HG03060 (cell line): Measurements from ENCODE around the gene COX14.
A peak's percentile ranks its signal among the peaks of the same experiment; 100 is the strongest.
"Not testable (repeated sequence)": the region's sequence is repeated elsewhere in the genome, so short reads cannot be mapped to it uniquely, and the experiment has no call there.

Experiments
- ATAC-seq: cut with Tn5 transposase; IDR thresholded peaks from one replicate; pipeline ENCODE4 v1.9.1; 2021; ENCODE audit warnings: low read depth, moderate number of reproducible peaks; ENCODE audit not compliant: unreplicated experiment

The COX14 gene

DNA sequence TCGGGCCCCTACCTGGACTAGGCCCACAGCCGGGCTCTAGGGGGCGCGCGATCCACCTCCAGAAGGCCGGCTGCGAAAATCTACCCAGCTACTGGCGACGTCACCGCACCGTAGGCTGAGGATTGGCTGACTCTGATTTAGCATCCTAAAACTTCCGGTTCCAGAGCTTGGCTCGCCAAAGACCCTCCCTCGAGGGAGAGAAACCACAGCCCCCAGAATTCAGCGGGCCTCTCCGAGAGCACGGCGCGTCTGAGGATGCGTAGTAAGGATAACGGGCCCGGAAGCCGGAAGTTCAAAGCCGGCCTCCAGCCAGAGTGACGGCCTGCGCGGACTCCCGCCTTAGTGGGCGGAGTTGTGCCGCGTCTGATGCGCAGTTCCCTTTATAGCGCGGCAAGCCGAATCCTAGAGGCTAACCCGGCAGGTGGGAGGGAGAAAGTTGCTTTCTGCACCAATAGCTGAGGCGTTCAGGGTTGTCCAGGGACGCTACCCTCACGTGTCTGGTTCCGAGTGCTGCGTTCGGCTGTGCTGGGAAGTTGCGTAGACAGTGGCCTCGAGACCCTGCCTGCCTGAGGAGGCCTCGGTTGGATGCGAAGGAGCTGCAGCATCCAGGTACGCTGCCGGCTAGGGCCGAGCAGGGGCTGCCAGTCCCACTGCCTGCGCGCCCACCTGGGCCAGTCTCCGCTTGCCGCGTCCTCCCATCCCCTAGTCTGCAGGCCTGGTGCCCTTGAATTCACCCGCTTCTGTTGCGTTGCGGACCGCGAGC lies at the start of gene COX14:
COX14 (plus strand) TSS at position 544 of the 763 bp plus-strand sequence. CDS start 7,808 bp downstream, outside the sequence.
- peak; percentile 81 for ATAC-seq

DNA sequence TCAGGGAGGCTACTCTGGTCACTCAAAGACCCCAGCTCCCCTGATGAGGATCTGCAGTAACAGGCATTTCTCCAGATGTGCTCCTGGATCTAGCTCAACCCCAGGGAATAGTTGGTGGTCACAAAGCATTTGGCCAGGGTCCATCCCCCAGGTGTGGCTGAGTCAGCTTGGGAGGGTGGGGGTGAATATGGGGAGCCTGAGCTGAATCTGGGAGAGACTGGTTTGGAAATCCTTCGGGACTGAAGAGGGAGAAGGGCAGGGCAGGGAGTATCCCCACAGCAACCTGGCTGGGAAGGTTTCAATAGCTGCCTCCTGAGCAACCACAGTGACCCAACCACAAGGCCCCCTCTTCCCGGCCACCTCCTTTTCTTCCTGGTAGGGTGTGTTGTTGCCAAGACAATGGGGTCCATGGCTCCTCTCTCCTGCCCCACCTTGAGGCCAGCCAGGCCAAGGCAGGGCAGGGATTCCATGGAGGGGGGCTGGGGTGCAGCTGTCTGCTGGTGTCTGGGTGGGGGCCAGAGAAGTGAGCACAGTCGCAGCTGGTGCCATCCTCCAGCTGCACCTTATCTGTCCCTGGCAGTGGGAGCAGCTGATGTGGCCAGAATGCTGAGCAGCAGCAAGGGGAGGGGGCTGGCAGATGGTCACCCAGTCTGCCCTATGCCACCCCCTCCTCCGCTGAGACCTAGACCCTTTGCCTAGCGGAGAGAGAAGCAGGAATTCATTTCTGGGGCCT lies 49.1 kb upstream of the COX14 start:
- no peak for ATAC-seq

DNA sequence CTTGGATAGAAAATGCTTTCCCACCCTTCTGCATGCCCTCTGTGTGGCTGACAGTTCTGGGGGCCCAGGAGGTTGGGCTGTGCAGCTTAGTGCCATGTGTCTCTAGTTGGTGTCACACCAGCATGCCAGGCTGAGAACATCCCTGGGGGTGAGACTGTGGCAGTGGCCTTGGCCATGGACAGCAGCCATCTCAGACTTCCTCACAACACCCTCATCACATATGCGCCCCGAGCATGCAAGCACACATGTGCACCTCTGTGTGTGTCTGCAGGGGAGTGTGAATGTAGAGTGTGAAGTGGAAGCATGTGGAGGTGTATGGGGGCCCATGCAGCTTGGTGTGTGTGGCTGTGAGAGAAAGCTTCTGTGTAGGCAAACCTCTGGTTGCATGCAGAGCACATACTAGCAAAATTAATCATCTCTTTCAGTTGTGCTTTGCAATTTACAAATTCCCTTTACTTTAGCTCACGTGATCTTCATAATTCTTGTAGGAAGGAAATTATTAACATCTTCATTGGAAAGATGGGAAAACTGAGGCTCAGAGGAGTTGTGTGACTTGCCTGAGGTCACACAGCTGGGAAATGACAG lies 46.2 kb upstream of the COX14 start:
- no peak for ATAC-seq

DNA sequence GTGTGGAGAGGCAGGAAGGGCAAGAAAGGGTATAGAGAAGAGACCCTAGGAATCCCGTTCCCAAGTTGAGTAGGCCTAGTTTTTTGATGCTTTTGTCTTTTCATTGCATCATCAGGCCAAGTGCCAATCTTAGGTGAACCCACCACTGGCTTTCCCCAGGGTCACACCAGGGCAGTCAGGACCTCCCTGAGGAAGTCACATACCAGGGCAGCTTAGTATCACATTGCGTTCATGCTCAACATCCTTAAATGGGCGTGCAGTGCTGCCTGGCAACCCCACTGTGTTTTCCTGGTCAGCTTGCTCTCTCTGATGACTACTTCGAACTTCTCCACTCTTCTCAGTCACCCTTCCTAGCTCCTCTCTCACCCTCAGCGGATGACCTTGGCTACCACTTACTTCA lies 45.6 kb upstream of the COX14 start:
- no peak for ATAC-seq

DNA sequence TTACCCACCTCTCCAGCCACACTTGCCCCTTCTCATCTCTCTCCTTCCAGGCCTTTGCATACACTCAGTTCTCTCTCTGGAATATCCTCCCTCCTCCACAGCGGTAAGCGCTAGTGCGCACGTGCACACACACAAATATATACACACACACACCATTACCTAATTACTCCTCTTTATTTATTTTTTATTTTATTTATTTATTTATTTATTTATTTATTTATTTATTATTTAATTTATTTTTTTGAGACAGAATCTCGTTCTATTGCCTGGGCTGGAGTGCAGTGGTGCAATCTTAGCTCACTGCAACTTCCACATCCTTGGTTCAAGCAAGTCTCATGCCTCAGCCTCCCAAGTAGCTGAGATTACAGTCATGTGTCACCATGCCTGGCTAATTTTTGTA lies 43.0 kb upstream of the COX14 start:
- no peak for ATAC-seq

DNA sequence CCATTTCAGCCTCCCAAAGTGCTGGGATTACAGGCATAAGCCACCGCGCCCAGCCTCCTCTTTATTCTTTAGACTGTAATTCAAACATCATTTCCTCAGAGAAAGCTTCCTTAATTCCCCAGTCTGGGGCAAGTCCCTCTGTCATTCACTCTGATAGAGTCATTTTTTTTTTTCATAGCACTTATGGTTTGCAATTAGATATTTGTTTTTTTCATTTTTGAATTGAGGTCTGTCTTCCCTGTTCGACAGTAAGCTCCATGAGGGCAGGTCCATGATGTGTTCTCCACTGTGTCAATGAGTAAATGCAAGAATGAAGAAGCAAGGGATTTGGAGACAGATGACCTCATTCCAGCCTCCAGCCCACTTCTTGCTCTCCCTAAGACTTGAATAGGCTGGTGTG lies 42.5 kb upstream of the COX14 start:
- ATAC-seq: no peak

DNA sequence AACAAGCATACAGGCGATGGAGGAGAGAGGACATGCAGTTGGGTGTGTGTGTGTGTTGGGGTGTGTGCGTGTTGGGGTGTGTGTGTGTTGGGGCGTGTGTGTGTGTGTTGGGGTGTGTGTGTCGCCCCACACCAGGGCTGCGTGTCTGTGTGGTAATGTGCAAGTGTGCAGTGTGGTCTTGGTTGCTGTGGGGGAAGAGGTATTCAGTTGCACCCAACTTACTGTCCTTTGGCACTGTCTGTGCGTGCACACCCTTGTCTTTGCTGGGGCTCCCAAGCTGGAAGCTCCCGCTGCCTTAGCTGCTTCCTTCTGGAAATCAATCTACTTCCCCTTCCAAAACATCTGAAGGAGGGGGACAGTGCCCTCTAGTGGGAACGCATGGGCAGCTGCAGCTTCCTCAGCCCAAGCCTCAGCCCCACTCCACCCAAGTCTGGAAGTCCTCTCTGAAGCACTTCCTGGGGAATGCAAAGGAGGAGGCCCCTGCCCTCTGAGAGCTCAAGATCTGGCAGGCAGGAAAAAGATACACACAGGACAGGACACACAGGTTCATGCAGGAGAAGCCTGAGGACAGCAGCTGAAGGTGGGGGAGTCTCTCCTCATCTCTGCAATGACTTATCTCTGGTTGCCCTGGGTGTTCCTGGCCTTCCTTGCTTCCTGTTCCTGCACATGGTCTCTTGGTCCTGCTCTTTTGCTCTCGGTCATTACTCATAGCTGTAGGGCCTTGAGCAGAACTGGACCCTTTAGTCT lies 41.5 kb upstream of the COX14 start:
- no peak for ATAC-seq

DNA sequence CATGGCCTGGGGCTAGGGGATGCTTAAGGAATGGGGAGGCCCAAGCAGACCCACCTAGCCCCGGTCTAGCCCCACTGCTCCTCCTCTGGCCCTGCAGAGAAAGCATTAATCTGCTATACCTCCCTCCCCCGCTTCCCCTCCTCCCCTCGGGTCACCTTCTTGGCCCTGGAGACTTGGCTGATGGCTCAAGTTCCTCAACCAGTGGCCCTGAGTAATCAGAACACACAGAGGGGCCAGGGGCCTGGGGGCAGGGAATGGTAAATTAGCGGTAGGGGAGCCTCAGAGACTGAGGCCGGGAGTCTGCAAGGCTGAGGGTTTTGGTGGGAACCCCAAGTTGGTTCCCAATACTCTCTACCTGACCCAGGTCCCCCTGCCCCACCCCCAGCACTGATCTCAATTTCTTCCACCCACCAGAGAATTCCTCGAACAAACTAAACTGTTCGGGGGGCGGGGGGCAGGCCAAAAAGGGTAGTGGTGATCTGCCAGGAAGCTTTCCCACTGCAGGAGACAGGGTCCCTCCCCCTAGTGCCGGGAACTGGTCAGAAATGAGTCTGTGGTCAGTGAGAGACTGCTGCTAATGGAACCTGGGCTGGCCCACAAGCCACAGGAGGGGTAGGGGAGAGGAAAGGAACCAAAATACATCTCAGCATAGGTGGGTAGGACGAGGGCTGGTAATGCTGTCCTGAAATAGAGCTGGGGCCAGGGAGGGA lies 39.7 kb upstream of the COX14 start:
- ATAC-seq: no peak

DNA sequence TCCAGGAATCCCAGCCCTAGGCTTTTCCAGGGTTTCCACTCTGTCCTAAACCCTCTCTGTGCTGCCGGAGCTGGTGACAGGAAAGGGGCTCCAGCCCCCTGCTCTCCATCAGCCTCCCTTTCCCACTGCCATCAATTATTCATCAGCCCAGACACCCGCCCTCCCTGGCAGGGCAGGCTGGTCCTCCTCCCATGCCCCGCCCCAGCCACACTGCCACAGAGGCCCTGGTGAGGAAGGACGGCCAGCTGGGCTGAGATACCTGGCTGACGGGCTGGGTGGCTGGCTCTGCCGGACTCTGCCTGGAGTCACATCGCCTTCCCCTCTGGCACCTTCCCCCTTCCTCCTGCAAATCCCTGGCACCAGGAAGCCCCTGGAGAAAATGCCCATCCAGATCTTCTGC lies 38.8 kb upstream of the COX14 start:
- ATAC-seq: no peak

DNA sequence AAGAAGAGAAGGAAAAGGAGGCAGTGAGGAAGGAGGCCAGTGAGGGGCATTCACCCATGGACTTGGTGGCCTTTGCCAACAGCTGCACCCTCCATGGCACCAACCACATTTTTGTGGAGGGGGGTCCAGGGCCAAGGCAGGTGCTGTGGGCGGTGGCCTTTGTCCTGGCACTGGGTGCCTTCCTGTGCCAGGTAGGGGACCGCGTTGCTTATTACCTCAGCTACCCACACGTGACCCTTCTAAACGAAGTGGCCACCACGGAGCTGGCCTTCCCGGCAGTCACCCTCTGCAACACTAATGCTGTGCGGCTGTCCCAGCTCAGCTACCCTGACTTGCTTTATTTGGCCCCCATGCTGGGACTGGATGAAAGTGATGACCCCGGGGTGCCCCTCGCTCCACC lies 38.3 kb upstream of the COX14 start:
- ATAC-seq: no peak

DNA sequence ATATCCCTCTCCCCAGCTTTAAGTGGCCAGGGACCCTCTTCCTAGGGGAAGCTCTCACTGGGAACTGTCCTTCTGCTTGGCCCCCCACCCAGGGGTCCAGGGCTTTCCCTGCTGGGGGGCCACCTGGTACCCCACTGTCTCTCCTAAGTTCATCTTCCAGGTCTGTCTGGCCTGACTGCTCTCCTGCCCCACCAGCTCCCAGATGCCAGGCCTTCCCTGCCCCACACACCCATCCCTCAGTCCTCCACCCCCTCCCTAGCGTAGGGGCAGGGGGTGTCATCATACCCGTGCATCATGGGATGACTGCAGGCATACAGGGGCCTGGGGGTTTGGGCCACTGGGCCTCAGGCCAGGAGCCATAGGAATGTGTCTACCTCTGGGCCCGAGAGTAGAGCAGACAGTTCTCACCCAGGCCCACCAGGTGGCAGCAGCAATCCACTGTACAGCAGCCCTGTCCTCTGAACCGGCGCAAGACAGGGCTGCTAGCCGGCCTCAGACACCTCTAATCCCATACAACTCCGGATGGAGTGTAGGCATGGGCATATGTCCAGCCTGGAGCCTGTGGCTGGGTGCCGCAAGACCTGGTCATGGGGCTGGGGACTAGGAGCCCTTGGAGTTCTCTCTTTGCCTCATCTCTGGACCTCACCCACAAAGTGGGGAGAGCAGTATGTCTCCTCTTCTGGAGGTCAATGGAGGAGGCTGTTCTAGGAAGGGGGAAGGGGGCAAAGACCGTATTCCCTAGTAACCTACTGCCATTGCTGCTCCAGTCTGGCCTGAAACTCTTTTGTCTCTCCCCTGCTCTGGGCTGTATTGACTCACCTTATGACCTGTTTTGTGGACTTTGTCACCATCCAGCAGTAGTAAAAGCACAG lies 36.9 kb upstream of the COX14 start:
- ATAC-seq: no peak

DNA sequence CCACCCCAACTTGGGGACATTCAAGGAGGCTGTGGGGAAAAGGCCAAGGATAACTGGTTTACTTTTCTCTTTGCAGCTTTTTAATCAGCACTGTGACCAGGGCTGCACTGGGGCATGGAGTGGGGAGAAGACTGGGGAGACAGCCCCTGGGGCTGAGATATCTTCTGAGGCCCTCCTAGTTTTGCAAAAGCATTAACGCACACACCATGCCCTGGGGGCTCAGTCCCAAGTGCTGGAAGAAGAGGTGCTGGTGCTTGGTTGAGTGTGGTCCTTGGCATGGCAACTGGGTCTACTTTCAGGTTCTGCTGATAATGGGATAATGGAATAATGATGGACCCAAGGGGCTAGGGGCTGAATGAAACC lies 36.2 kb upstream of the COX14 start:
- no peak for ATAC-seq

DNA sequence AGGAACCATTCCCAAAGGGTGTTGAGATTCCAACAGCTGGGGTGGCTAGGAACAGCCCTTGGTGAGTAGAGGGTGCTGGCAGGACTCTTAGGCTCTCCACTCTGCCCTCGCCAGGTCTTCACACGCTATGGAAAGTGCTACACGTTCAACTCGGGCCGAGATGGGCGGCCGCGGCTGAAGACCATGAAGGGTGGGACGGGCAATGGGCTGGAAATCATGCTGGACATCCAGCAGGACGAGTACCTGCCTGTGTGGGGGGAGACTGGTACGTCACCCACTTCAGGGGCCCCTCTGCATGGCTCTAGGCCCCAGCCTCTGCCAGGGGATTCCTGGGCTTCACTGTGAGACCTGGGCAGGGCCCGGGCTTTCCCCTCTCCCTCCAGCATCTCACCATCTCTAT lies 34.9 kb upstream of the COX14 start:
- ATAC-seq: no peak

DNA sequence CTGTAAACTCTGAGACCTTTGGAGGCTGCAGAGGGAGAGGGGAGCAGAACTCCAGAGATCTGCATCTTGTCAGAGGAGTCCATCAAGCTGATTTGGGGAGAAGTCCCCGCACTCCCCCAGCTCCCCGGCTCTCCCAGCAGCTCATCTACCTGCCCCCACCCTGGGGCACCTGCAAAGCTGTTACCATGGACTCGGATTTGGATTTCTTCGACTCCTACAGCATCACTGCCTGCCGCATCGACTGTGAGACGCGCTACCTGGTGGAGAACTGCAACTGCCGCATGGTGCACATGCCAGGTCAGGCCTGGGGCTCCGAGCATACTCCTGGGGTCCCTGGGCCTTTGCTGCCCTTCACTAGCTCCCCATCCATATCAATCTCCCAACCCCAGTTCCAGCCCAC lies 33.8 kb upstream of the COX14 start:
- ATAC-seq: no peak

DNA sequence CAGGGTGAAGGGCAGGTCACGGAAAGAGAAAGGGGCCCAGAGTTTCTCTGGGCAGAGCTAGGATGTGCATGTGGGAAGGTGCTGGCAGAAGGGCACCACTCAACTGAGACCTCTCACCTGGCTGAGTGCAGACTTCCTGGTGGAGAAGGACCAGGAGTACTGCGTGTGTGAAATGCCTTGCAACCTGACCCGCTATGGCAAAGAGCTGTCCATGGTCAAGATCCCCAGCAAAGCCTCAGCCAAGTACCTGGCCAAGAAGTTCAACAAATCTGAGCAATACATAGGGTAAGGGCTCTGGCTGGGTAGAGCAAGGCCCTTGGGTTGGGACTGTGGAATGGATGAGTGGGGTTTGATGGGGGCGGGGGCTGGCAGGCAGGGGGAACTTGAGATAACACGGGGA lies 32.3 kb upstream of the COX14 start:
- no peak for ATAC-seq

DNA sequence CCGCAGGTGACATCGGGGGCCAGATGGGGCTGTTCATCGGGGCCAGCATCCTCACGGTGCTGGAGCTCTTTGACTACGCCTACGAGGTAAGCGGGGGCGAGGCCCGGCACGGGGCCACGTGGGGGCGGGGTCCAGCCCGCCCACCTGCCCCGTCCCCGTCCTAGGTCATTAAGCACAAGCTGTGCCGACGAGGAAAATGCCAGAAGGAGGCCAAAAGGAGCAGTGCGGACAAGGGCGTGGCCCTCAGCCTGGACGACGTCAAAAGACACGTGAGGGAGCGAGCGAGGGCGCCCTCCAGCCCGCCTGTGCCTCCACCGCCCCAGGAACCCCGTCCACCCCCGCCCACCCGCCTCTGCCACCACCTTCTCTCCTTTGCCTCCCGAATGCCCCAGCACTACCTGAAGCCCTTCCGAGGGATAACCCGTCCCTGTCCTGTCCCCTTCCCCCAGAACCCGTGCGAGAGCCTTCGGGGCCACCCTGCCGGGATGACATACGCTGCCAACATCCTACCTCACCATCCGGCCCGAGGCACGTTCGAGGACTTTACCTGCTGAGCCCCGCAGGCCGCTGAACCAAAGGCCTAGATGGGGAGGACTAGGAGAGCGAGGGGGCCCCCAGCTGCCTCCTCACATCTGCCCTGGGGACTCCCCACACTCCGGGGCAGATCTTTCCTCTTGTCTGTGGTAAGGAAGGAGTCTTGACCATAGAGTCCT lies 30.8 kb upstream of the COX14 start:
- no peak for ATAC-seq

DNA sequence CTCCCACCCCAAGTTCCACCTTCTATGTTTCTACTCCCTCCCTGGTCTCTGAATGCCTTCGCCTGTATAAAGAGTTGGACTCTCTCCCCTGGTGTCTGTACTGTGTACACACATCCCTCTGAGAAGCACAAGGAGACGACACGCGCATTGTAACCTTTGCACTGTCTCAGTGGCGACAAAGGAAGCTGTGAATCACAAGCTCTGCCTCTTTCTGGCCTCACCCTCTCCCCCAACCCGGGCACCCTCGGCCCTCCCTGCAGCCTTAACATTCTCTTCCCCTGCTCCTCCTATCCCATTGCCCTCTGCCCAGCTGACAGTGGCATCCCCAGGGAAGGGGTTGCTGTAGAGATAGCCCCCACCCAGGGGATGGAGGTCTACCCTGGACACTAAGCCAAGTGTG lies 29.4 kb upstream of the COX14 start:
- ATAC-seq: no peak

DNA sequence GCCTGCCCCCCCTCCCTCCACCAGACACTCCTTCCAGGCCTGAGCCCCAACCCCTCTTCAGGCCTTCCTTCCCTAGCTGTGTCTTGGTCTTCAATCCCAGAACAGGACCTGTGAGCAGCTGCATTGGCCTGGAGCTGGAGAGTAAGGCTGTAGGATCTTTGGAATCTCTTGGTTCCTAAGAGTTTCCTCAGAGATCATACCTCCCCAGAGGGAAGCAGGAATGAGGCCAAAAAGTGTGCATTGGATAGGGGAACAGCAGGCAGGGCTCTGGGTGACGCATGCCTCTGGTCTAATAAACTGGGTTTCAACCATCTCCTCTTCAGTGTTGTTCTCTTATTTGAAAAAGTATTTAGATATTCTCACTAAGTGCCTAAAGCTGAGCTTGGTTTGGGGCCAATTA lies 28.7 kb upstream of the COX14 start:
- ATAC-seq: no peak

DNA sequence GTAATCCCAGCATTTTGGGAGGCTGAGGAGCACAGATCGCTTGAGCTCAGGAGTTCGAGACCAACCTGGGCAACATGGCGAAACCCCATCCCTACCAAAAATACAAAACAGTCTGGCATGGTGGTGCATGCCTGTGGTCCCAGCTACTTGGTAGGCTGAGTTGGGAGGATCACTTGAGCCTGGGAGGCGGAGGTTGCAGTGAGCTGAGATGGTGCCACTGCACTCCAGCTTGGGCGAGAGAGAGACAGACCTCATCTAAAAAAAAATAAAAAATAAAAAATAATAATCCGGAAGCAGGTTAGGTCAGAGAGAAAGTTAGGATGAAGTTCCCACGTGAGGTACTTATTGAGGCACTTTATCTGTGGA lies 27.6 kb upstream of the COX14 start:
- not testable (repeated sequence) for ATAC-seq
